Psoas muscle (tissue), 8 donors: Measurements from ENCODE around the gene GNAI2. TPM values are rescaled to one million over a fixed set of nuclear protein-coding genes. Genes with fewer than 3 reads are reported as not detected.
"Not testable (repeated sequence)": the region's sequence is repeated elsewhere in the genome, so short reads cannot be mapped to it uniquely, and the experiment has no call there.

Experiments
- ATAC-seq, 4 donors: fragments of 200-7000 bp; cut with Tn5 transposase; one replicate each; pipeline ENCODE4 v1.9.1; 2020; ENCODE audit warnings: moderate library complexity in 3 of 4, mild to moderate bottlenecking in 2 of 4
- DNase-seq, 2 donors: peaks; one replicate each; pipeline ENCODE4 v3.0.0-alpha.2; 2020
- H3K27ac ChIP-seq: fragments of 200-600 bp; one replicate; pipeline ENCODE4 v1.8.0; 2022
- H3K27me3 ChIP-seq, 3 donors: fragments of 200-600 bp in 1 of 3; one replicate each; pipeline versions ENCODE4 v1.6.1 to v1.8.0; 2013 to 2022; ENCODE audit warnings: low read length in 2 of 3, mild to moderate bottlenecking in 2 of 3, moderate library complexity in 1 of 3; ENCODE audit not compliant: insufficient read depth in 3 of 3
- H3K36me3 ChIP-seq, 2 donors: fragments of 200-600 bp in 1 of 2; one replicate each; pipeline versions ENCODE4 v1.6.1 to v1.8.0; 2013 to 2022; ENCODE audit warnings: low read depth in 1 of 2, mild to moderate bottlenecking in 1 of 2, moderate library complexity in 1 of 2; ENCODE audit not compliant: insufficient read depth in 1 of 2
- H3K4me1 ChIP-seq: fragments of 200-600 bp; one replicate; pipeline ENCODE4 v1.8.0; 2022
- H3K4me3 ChIP-seq: fragments of 200-600 bp; one replicate; pipeline ENCODE4 v1.8.0; 2022; ENCODE audit warnings: mild to moderate bottlenecking
- H3K9me3 ChIP-seq: fragments of 200-600 bp; one replicate; pipeline ENCODE4 v1.8.0; 2022
- CTCF ChIP-seq: fragments of 200-600 bp; IDR thresholded peaks from one replicate; pipeline ENCODE4 v1.8.0; 2022; ENCODE audit warnings: antibody characterized with exemption
- whole genome bisulfite sequencing, 3 donors: extraction: QIAGEN DNeasy Blood & Tissue Kit; methylation state at CpG; one replicate each; pipeline versions ENCODE4 v1.1.6 to v1.1.7; 2013; 5-methylcytosine and 5-hydroxymethylcytosine counted together
- intact Hi-C, 2 donors: fragments of 100-400 bp; cut with DNase I; formaldehyde crosslinking; loops; one replicate each; pipeline versions ENCODE4 v1.11.0 to v1.14.2; 2022
- polyA plus RNA-seq, 3 donors: library from polyadenylated mRNA; stranded (reverse); fragments of 200-250 nt; gene quantifications; one replicate each; pipeline ENCODE4 v1.2.3, GENCODE V29; 2013
- total RNA-seq, 4 donors: library from RNA; stranded (reverse); fragmentation: NEBNext Ultra II Directional in 2 of 4; extraction: Animal tissue kit (Norgen Biotek cat#: 25700) in 2 of 4; gene quantifications; one replicate each; pipeline versions ENCODE4 v1.2.1 to v1.2.4, GENCODE V29; 2021 to 2023
- donor health status: healthy with polysubstance abuse.
- donor health status: DM: no; HTN: no; CAD: no; lungs with moderate emphysema.
- donor health status: Bipolar disorder and iron deficiency.
- donor health status: healthy.
- donor health status: DM: yes; HTN: yes; CAD: no.
- donor health status: DM: no; HTN: no; CAD: no.
- donor health status: DM: no; HTN: no; CAD: no.
- donor health status: DM: yes; HTN: yes; CAD: no.

Gene GNAI2
- total and polyA plus RNA-seq, 7 donors = 39.4 to 93.9 (median 57.6) TPM

GRCh38 chr3:50208677-50209344 lies 27.2 kb upstream of the GNAI2 start:
- Histone ChIP-seq H3K9me3 (no peaks in the 10 kb centered on the region), H3K4me3 (no peak overlapping the region), H3K4me1 (peaks cover 24% of the 10 kb centered on the region), H3K27me3 (no peaks in the 10 kb centered on the region), H3K36me3 (no peaks in the 10 kb centered on the region), H3K27ac (no peak overlapping the region)
- 59 to 68% (median 61%) methylated on average over 14 of the region's 14 CpGs for WGBS, 3 donors
- DNase-seq = no peak
- intact Hi-C loops = no loop called here
- ATAC-seq = no peak
- no peak for TF ChIP-seq CTCF

GRCh38 chr3:50210176-50210509 lies 25.9 kb upstream of the GNAI2 start:
- no peak for TF ChIP-seq CTCF
- intact Hi-C loops = no loop called here
- H3K27ac ChIP-seq = no peak overlapping the region
- no peaks in the 10 kb centered on the region for H3K9me3 ChIP-seq
- no peak overlapping the region for H3K4me3 ChIP-seq
- DNase-seq (no peak), ATAC-seq (no peak)
- WGBS, 3 donors = 84 to 88% (median 86%) methylated on average over 5 of the region's 5 CpGs
- H3K4me1 ChIP-seq = peaks cover 24% of the 10 kb centered on the region
- H3K36me3 ChIP-seq = no peaks in the 10 kb centered on the region
- no peaks in the 10 kb centered on the region for H3K27me3 ChIP-seq

- no peak overlapping the region for H3K27ac ChIP-seq
- H3K9me3 ChIP-seq = no peaks in the 10 kb centered on the region
- H3K4me3 ChIP-seq = no peak overlapping the region
- WGBS, 3 donors = 70 to 85% (median 70%) methylated on average over 13 of the region's 13 CpGs
- DNase-seq (no peak), ATAC-seq (no peak)
- H3K27me3 ChIP-seq = no peaks in the 10 kb centered on the region
- peaks cover 22% of the 10 kb centered on the region for H3K4me1 ChIP-seq
- no peaks in the 10 kb centered on the region for H3K36me3 ChIP-seq
- no peak for TF ChIP-seq CTCF
- intact Hi-C loops = no loop called here
Observed at GRCh38 chr3:50210510-50211367, 25.3 kb upstream of the GNAI2 start.

- intact Hi-C loops, H3K27me3 ChIP-seq, H3K27ac ChIP-seq, H3K36me3 ChIP-seq, H3K9me3 ChIP-seq, ATAC-seq, H3K4me3 ChIP-seq, DNase-seq: not testable (repeated sequence)
- 72 to 92% (median 73%) methylated on average over 5 of the region's 5 CpGs for WGBS, 3 donors
- H3K4me1 ChIP-seq = peaks cover 18% of the 10 kb centered on the region
Observed at GRCh38 chr3:50211368-50211717, 24.7 kb upstream of the GNAI2 start.

- Histone ChIP-seq H3K27ac (no peak overlapping the region), H3K9me3 (no peaks in the 10 kb centered on the region), H3K36me3 (no peaks in the 10 kb centered on the region), H3K27me3 (no peaks in the 10 kb centered on the region), H3K4me3 (no peak overlapping the region), H3K4me1 (peaks cover 15% of the 10 kb centered on the region)
- intact Hi-C loops = no loop called here
- TF ChIP-seq CTCF = no peak
- DNase-seq = no peak
- ATAC-seq = peak in 1 of 4 donors; percentile 37
- WGBS, 3 donors = 76 to 84% (median 77%) methylated on average over 2 of the region's 2 CpGs
Observed at GRCh38 chr3:50211930-50212329, 24.1 kb upstream of the GNAI2 start.
